Head of caudate nucleus (tissue), 42 donors: ENCODE data around the gene SNAPC2.
A peak's percentile ranks its signal among the peaks of the same experiment; 100 is the strongest.
"Not testable (repeated sequence)": the region's sequence is repeated elsewhere in the genome, so short reads cannot be mapped to it uniquely, and the experiment has no call there.

ENCODE experiments used
- DNase-seq, 42 donors: peaks; one replicate each; pipeline versions ENCODE4 v3.0.0 to v3.0.0-alpha.2; 2020 to 2021; ENCODE audit warnings: mixed read lengths in 7 of 42
- intact Hi-C: fragments of 100-400 bp; cut with DNase I; formaldehyde crosslinking; loops from one replicate; pipeline ENCODE4 v1.15.0; 2022

SNAPC2 gene

GRCh38 chr19:7944177-7944761 is 24.1 kb downstream of the SNAPC2 start:
- intact Hi-C loops, result loop anchor here (5.0 to 10.0 kb wide), 2 partner anchors 58 to 211 kb away; no protein-coding TSS in a partner anchor
- DNase-seq, result peak; percentile 74 to 96 (median 90)

DNA sequence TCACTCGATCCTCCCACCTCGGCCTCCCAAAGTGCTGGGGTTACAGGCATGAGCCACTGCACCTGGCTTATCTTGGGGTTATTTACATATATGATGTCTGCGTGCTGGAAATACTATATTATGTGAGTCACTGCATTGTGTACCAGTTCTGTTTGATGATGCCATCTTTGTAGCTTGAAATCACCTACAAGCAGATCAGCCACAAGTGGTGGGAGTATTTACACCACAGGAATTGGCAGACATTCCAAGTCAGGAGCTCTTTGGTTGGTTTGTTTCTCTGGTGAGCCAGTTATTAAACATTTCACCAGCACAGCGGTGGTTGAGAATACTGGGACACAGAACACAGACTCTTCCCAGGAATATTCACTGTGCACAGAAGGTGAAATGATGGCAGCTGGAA is 27.8 kb downstream of the SNAPC2 start:
- intact Hi-C loops, result loop anchor here (10.0 kb wide), 1 partner anchor 207 kb away; no protein-coding TSS in a partner anchor
- no peak for DNase-seq

GRCh38 chr19:7953060-7953459 is 32.9 kb downstream of the SNAPC2 start:
- intact Hi-C loops, result no loop called here
- no peak for DNase-seq

GRCh38 chr19:7953576-7953975 is 33.4 kb downstream of the SNAPC2 start:
- DNase-seq, result no peak
- intact Hi-C loops, result no loop called here

- no peak for DNase-seq
Observed at GRCh38 chr19:7955696-7956095, 35.6 kb downstream of the SNAPC2 start.

DNA sequence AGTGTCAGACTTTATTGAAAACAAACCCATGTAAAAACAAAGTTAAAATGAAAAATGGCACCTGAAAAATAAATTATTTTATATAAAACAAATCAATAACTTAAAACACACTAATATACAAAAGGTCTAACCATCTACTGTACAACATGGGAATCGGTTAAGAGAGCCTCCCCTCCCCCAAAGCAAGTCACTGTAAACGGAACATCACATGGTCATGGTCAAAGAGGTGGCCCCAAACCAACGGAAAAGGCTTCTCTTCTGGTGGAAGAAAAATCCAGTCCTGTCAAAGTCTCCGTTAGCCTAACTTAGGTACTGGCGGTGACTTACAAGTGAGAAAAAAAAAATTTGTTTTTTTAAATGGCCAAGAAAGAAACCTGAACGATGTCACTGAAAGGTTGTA is 39.1 kb downstream of the SNAPC2 start:
- intact Hi-C loops, result no loop called here
- no peak for DNase-seq

More at GRCh38 chr19:7955696-7956095, 35.6 kb downstream of the SNAPC2 start:
- intact Hi-C loops, result no loop called here

GRCh38 chr19:7961082-7961481 is 40.9 kb downstream of the SNAPC2 start:
- peak in 2 of 42 donors; percentile 29 to 36 for DNase-seq
- intact Hi-C loops, result not testable (repeated sequence)

- intact Hi-C loops, result no loop called here
- DNase-seq, result no peak
Observed at GRCh38 chr19:7961920-7962626, 41.9 kb downstream of the SNAPC2 start.

DNA sequence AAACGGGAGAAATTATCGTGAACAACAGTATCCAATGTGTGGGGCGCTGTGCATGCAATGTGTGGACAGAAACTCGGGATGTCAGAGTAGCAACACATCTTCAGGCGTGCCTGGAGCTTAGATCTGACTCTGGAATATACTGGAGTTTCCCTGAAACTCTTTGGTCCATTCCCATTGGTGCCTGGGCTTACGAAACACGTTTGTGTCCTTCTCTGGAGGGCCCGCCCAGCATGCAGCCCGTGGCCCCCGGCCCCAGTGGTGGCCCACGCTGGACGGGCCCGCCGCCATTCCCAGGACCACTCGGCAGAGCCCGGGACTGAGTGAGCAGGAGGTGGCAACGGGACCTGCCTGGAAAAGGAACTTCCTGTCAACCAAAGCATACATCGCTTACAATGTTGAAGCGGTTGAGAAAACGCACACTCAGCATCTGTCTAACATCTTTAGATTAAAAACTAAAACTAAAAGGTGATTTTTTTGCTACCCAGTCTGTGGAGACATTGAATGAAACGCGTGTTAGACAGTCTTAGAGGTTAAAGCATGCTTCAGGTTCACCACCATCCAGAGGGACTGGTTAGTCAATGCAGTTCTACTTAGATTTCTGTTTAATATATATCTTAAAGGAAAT is 42.6 kb downstream of the SNAPC2 start:
- DNase-seq, result no peak
- intact Hi-C loops, result no loop called here

DNA sequence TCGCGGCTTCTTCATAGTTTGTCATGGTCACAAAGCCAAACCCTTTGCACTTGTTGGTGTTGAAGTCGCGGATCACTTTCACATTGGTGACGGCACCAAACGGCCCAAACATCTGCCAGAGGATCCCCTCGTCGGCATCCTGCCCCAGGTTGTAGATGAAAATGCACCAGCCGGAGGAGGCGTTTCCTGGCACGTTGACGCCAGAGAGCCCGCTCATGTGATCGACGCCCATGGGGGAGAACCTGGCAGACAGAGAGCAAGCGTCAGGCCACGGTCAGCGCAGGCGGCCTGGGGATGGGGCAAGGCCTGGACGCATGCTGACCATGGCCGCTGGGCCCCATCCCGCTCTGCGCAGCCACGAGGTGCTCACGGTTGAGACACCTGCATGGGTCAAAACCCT is 43.4 kb downstream of the SNAPC2 start:
- intact Hi-C loops, result no loop called here
- DNase-seq, result no peak

DNA sequence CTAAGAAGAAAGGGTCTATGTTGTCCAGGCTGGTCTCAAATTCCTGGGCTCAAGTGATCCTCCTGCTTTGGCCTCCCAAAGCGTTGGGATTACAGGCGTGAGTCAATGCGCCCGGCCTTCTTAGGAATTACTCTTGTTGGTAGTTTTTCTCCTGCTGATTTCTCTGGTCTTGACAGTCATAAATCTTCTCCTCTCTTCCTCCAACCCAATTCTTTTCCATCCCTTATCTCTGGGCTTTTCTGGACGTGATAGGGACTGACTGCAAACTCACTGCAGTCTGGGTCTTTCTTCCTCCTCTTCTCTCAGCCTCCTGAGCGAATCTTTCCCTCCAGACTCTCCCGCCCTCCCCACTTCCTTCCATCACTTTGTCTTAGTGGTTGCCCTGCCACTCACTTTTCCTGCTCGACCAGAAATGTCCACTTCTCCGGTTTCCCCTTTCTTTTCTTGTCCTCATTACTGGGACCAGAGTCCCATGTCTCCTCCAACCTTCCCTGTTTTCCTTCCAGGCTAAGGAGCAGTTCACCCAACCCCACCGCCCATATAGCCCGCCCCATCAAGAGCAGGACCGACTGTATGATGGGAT is 45.2 kb downstream of the SNAPC2 start:
- intact Hi-C loops, result no loop called here
- DNase-seq, result no peak

- intact Hi-C loops, result no loop called here
- DNase-seq, result no peak
Observed at GRCh38 chr19:7965921-7966665, 46.0 kb downstream of the SNAPC2 start.

DNA sequence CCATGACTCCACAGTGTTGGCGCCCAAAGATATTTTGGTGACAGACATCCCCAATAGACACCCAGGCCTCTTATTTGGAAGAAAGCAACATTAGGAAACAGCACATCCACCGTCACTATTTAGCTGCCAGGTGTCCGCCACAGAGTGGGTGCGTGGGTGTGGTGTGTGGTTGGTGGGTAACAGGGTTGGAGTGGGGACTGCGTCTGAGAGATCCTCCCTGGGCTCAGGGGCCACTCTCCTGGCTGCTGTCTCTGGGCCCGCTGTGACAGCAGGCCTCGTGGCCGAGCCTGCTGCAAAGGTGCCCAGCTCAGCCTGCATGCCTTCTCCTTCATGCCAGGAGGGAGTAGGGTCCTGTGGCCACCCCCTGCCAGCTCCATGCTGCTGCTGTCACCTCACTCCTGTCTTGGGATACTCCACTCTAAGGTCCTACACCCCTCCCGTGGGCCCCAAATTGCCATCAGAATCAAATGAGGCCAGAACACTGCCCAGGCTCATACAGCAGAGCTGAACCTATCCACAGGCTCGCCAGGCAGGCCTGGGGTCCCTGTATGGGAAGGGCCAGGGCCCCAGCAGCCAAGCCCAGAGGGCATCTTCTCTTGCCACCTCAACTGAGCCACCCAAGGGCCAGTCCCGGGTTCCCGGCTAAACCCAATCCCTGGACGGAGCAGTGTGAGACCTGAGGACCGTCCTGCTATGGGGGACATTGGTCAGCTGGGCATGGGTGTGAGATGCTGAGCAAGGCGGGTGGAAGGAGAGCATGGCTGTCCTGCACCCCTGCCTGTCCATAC is 48.1 kb downstream of the SNAPC2 start:
- intact Hi-C loops, result no loop called here
- no peak for DNase-seq

GRCh38 chr19:7968796-7969554 is 48.8 kb downstream of the SNAPC2 start:
- intact Hi-C loops, result no loop called here

GRCh38 chr19:7969555-7969939 is 49.4 kb downstream of the SNAPC2 start:
- intact Hi-C loops, result no loop called here
- no peak for DNase-seq

More at GRCh38 chr19:7968796-7969554, 48.8 kb downstream of the SNAPC2 start:
- no peak for DNase-seq

DNA sequence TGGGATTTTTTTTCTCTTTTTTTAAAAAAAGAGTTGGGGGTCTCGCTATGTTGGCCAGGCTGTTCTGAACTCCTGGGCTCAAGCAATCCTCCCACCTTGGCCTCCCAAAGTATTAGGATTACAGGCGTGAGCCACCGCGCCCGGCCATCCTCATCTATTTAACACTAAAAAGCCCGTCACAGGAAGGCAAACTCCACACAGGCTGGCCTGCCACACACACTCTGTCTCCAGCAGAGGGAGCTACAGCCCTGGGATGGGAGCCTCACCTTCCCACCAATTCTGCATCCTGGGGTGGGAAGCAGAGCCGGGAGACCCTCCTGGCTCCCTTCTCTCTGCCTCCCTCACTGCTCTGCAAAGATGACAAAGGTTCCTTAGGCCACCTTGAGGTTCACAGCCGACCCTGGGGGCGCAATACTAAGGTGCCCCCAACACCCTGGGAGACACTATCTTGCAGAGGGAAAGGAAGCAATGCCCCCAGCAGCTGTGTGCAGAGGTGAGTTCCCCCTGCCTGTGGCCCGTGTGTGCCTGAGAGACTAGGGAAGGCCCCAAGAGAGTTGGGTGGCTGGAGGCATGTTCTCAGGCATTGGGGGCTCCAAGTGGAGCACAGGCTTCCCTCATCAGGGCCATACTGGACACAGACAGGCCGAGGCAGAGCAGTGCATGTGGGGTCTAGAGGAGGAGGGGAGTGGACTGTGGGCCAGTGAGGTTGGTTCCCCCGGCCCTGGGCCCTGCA is 50.7 kb downstream of the SNAPC2 start:
- peak in 35 of 42 donors; percentile 11 to 77 (median 50) for DNase-seq
- intact Hi-C loops, result loop anchor here (10.0 kb wide), 1 partner anchor 284 kb away; no protein-coding TSS in a partner anchor
